ENCODE measurements around the gene HDAC9.
"Not testable (repeated sequence)": the region's sequence is repeated elsewhere in the genome, so short reads cannot be mapped to it uniquely, and the experiment has no call there.

HDAC9 gene

GRCh38 chr7:18721429-18721828, 225.9 kb downstream of the HDAC9 start:
- no peak for DNase-seq (ENCODE audit: low read depth, low spot score)
- Histone ChIP-seq H3K27me3 (ENCODE audit: insufficient read depth, insufficient read length) (no peaks in the 10 kb centered on the region), H3K4me1 (ENCODE audit: insufficient read depth, insufficient read length) (no peaks in the 10 kb centered on the region), H3K36me3 (ENCODE audit: insufficient read depth, insufficient read length, low read length) (no peaks in the 10 kb centered on the region), H3K9ac (ENCODE audit: insufficient read length, low read depth) (no peak overlapping the region), H3K9me3 (ENCODE audit: insufficient read depth, low read length) (no peaks in the 10 kb centered on the region), H3K4me3 (ENCODE audit: insufficient read length, low read depth) (no peak overlapping the region)
- TF ChIP-seq SUZ12 (IDR thresholded peaks at IDR 0.05; ENCODE audit: extremely low read depth, insufficient read depth, insufficient read length) = no peak

GRCh38 chr7:18724318-18724717, 228.8 kb downstream of the HDAC9 start:
- DNase-seq (ENCODE audit: low read depth, low spot score) = no peak
- H3K4me3 ChIP-seq (ENCODE audit: insufficient read length, low read depth) = no peak overlapping the region
- H3K9ac ChIP-seq (ENCODE audit: insufficient read length, low read depth) = no peak overlapping the region
- no peaks in the 10 kb centered on the region for H3K9me3 ChIP-seq (ENCODE audit: insufficient read depth, low read length)
- H3K27me3 ChIP-seq (ENCODE audit: insufficient read depth, insufficient read length) = no peaks in the 10 kb centered on the region
- TF ChIP-seq YY1 (IDR thresholded peaks at IDR 0.05; ENCODE audit: insufficient read depth, insufficient read length) (no peak), SUZ12 (IDR thresholded peaks at IDR 0.05; ENCODE audit: extremely low read depth, insufficient read depth, insufficient read length) (no peak), ZNF274 (IDR thresholded peaks at IDR 0.05; ENCODE audit: low read depth, low read length) (no peak)
- no peaks in the 10 kb centered on the region for H3K36me3 ChIP-seq (ENCODE audit: insufficient read depth, insufficient read length, low read length)
- H3K4me1 ChIP-seq (ENCODE audit: insufficient read depth, insufficient read length) = no peaks in the 10 kb centered on the region

DNA sequence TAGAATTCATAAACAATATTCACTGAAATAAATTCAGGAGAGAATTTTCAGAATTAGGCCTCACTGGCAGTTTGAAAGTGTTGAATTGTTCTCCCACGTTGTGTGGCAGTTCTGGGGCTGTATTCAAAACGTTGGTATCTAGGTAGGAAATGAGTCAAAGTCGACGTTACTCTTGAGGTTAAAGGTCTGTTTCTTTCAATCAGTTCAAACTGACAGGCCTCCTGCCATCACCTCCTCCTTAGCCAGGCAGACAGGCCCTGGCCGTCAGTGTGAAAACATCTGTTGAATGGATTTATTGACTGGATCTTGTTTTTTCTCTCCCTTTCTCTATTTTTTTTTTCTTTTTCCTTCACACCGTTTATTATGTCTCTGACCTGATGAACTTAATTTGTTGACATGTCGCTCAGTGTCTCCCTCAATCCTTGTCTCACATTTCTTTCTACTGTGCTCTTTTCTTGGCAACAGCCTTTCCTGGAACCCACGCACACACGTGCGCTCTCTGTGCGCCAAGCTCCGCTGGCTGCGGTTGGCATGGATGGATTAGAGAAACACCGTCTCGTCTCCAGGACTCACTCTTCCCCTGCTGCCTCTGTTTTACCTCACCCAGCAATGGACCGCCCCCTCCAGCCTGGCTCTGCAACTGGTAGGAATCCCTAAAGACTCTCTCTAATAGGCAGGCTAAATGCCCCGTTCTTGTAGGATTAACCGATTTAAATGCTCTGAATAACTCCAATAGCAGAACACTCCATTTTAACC, 231.7 kb downstream of the HDAC9 start:
- H3K27me3 ChIP-seq (ENCODE audit: insufficient read depth, insufficient read length) = no peaks in the 10 kb centered on the region
- TF ChIP-seq YY1 (IDR thresholded peaks at IDR 0.05; ENCODE audit: insufficient read depth, insufficient read length) (no peak), ZNF274 (IDR thresholded peaks at IDR 0.05; ENCODE audit: low read depth, low read length) (no peak), SUZ12 (IDR thresholded peaks at IDR 0.05; ENCODE audit: extremely low read depth, insufficient read depth, insufficient read length) (no peak)
- H3K4me1 ChIP-seq (ENCODE audit: insufficient read depth, insufficient read length) = no peaks in the 10 kb centered on the region
- no peak overlapping the region for H3K9ac ChIP-seq (ENCODE audit: insufficient read length, low read depth)
- no peaks in the 10 kb centered on the region for H3K9me3 ChIP-seq (ENCODE audit: insufficient read depth, low read length)
- DNase-seq (ENCODE audit: low read depth, low spot score) = no peak
- no peaks in the 10 kb centered on the region for H3K36me3 ChIP-seq (ENCODE audit: insufficient read depth, insufficient read length, low read length)
- no peak overlapping the region for H3K4me3 ChIP-seq (ENCODE audit: insufficient read length, low read depth)

DNA sequence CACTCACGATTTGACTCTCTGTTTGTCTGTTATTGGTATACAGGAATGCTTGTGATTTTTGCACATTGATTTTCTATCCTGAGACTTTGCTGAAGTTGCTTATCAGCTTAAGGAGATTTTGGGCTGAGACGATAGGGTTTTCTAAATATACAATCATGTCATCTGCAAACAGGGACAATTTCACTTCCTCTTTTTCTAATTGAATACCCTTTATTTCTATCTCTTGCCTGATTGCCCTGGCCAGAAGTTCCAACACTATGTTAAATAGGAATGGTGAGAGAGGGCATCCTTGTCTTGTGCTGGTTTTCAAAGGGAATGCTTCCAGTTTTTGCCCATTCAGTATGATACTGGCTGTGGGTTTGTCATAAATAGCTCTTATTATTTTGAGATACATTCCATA, 240.5 kb downstream of the HDAC9 start:
- not testable (repeated sequence) for H3K27me3 ChIP-seq (ENCODE audit: insufficient read depth, insufficient read length); H3K9me3 ChIP-seq (ENCODE audit: insufficient read depth, low read length); H3K36me3 ChIP-seq (ENCODE audit: insufficient read depth, insufficient read length, low read length)

DNA sequence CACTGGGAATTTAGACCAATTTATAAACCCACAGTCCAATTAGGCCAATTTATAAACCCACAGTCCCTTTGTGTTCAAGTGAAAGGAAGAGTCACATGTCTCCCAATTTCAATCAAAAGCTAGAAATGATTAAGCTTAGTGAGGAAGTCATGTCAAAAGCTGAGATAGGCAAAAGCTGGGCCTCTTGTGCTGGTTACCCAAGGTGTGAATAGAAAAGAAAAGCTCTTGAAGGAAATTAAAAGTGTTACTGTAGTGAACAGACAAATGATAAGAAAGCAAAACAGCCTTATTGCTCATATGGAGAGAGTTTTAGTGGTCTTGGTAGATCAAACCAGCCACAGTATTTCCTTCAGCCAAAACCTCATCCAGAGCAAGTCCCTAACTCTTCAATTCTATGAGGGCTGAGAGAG, 245.0 kb downstream of the HDAC9 start:
- TF ChIP-seq ZNF274 (IDR thresholded peaks at IDR 0.05; ENCODE audit: low read depth, low read length) = no peak
- no peak for TF ChIP-seq SUZ12 (IDR thresholded peaks at IDR 0.05; ENCODE audit: extremely low read depth, insufficient read depth, insufficient read length)
- no peak for TF ChIP-seq YY1 (IDR thresholded peaks at IDR 0.05; ENCODE audit: insufficient read depth, insufficient read length)
- Histone ChIP-seq H3K4me1 (ENCODE audit: insufficient read depth, insufficient read length) (no peaks in the 10 kb centered on the region), H3K9me3 (ENCODE audit: insufficient read depth, low read length) (no peaks in the 10 kb centered on the region), H3K36me3 (ENCODE audit: insufficient read depth, insufficient read length, low read length) (no peaks in the 10 kb centered on the region), H3K27me3 (ENCODE audit: insufficient read depth, insufficient read length) (no peaks in the 10 kb centered on the region), H3K4me3 (ENCODE audit: insufficient read length, low read depth) (no peak overlapping the region), H3K9ac (ENCODE audit: insufficient read length, low read depth) (no peak overlapping the region)
- DNase-seq (ENCODE audit: low read depth, low spot score) = no peak

More for the DNA sequence above, 240.5 kb downstream of the HDAC9 start:
- not testable (repeated sequence) for H3K4me1 ChIP-seq (ENCODE audit: insufficient read depth, insufficient read length); H3K4me3 ChIP-seq (ENCODE audit: insufficient read length, low read depth); H3K9ac ChIP-seq (ENCODE audit: insufficient read length, low read depth); DNase-seq (ENCODE audit: low read depth, low spot score)

DNA sequence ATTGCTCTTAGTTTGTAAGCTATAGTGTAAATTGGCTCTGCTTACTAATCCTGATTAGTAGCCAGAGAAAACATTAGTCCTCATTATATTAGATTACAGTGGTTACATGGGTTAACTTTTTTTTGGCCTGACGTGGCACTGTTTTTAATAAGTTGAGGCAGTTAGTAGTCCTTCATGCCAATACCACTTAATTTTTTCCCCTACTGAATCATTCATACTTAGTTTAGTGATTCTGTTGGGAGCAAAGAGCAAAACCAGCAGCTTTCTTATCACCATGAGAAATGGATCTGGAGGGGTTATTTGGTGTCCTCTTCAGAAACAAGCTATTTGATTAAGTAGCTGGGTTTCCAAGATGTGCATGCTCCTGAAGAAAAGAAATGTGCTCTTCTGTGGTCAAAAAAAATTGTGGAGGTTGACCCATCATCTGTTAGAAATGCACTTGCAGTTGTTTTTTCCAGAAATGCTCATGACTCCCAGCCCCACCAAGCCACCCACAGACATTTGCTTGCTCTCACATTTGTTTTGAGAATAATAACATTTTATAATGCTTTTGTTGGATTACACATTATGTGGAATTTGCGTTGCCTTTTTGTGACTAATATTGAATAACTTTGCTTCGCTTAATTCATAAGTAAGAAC, 258.5 kb downstream of the HDAC9 start:
- DNase-seq (ENCODE audit: low read depth, low spot score) = no peak
- Histone ChIP-seq H3K36me3 (ENCODE audit: insufficient read depth, insufficient read length, low read length) (no peaks in the 10 kb centered on the region), H3K9ac (ENCODE audit: insufficient read length, low read depth) (no peak overlapping the region), H3K4me3 (ENCODE audit: insufficient read length, low read depth) (no peak overlapping the region), H3K9me3 (ENCODE audit: insufficient read depth, low read length) (no peaks in the 10 kb centered on the region), H3K27me3 (ENCODE audit: insufficient read depth, insufficient read length) (no peaks in the 10 kb centered on the region), H3K4me1 (ENCODE audit: insufficient read depth, insufficient read length) (no peaks in the 10 kb centered on the region)
- TF ChIP-seq SUZ12 (IDR thresholded peaks at IDR 0.05; ENCODE audit: extremely low read depth, insufficient read depth, insufficient read length) (no peak), YY1 (IDR thresholded peaks at IDR 0.05; ENCODE audit: insufficient read depth, insufficient read length) (no peak), ZNF274 (IDR thresholded peaks at IDR 0.05; ENCODE audit: low read depth, low read length) (no peak)

- no peak for DNase-seq (ENCODE audit: low read depth, low spot score)
- H3K4me3 ChIP-seq (ENCODE audit: insufficient read length, low read depth) = no peak overlapping the region
- H3K9me3 ChIP-seq (ENCODE audit: insufficient read depth, low read length) = no peaks in the 10 kb centered on the region
- no peaks in the 10 kb centered on the region for H3K27me3 ChIP-seq (ENCODE audit: insufficient read depth, insufficient read length)
- no peaks in the 10 kb centered on the region for H3K4me1 ChIP-seq (ENCODE audit: insufficient read depth, insufficient read length)
- no peak overlapping the region for H3K9ac ChIP-seq (ENCODE audit: insufficient read length, low read depth)
- H3K36me3 ChIP-seq (ENCODE audit: insufficient read depth, insufficient read length, low read length) = no peaks in the 10 kb centered on the region
- no peak for TF ChIP-seq SUZ12 (IDR thresholded peaks at IDR 0.05; ENCODE audit: extremely low read depth, insufficient read depth, insufficient read length)
Observed at GRCh38 chr7:18754766-18755165, 259.2 kb downstream of the HDAC9 start.
